ENCODE measurements around the gene UNC5C. TPM values are rescaled to one million over a fixed set of nuclear protein-coding genes. Genes with fewer than 3 reads are reported as not detected.

Gene UNC5C
- total and polyA plus RNA-seq, 2 of the 4 experiments (the other 2 are of a cell fraction): under 0.01 TPM

DNA sequence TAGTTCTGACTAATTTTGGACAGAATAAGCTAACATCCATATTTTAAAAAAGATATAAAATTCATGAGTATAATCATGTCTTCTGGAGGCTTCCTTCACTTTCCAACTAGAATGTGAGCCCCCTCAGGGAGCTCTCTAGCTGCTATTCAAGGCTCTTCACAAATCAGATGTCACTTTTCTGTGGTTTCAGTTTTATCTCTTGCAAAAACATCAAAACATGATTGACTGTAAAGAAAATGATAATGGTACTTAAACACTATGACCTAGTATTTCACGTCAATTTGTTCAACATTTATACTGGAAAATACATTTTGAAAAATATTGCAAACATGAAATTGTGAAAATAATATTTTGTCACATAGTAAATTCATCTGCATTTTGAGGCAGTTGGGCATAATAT, 234.2 kb downstream of the UNC5C start:
- no peak overlapping the region for H2AFZ ChIP-seq (replicated peaks; ENCODE audit: low read length, poor library complexity)
- no peak overlapping the region for H3K56ac ChIP-seq (ENCODE audit: extremely low read depth, insufficient read depth, low read length)
- H4K91ac ChIP-seq (ENCODE audit: insufficient read depth, low read depth, low read length): no peak overlapping the region
- H4K8ac ChIP-seq (ENCODE audit: low read depth in 2 of 2, low read length in 2 of 2): no peak overlapping the region
- no peak overlapping the region for H3K23ac ChIP-seq (ENCODE audit: low read depth, low read length)
- BruUV-seq (replicated peaks): no TSS peak
- H3K14ac ChIP-seq (replicated peaks; ENCODE audit: low read depth, low read length): no peak overlapping the region
- H3K27me3 ChIP-seq (ENCODE audit: control insufficient read depth, insufficient read depth, low read length): no peaks in the 10 kb centered on the region
- ChIA-PET CTCF (no interaction called here), POLR2A (ENCODE audit: unreplicated experiment) (no interaction called here)
- no peaks in the 10 kb centered on the region for H3K9me1 ChIP-seq (ENCODE audit: insufficient read depth, low read length)
- H2BK15ac ChIP-seq (ENCODE audit: low read depth, low read length): no peak overlapping the region
- intact Hi-C loops (cut with micrococcal nuclease) (no loop called here), dilution Hi-C loops (cut with HindIII; ENCODE audit: low sequenced_read_pairs, unreplicated experiment) (no loop called here), in situ Hi-C loops (cut with MboI; ENCODE audit: low sequenced_read_pairs) (no loop called here)
- no CpG with 5 or more reads among the region's 1 CpG for WGBS, 2 experiments (ENCODE audit: extremely low coverage in 2 of 2, insufficient read length in 1 of 2)
- ATAC-seq (ENCODE audit: low read depth): no peak
- H3K9me3 ChIP-seq (ENCODE audit: control insufficient read depth, insufficient read depth, low read length): no peaks in the 10 kb centered on the region
- H3K9ac ChIP-seq (ENCODE audit: low read depth, low read length): no peak overlapping the region
- H2AK5ac ChIP-seq (ENCODE audit: low read depth, low read length): no peak overlapping the region
- no peak overlapping the region for H2BK5ac ChIP-seq (ENCODE audit: low read depth, low read length, poor library complexity, severe bottlenecking)
- TF ChIP-seq CHD1 (IDR thresholded peaks at IDR 0.05; ENCODE audit: low read depth, low read length): no peak
- no peak for TF ChIP-seq USF2 (IDR thresholded peaks at IDR 0.05; ENCODE audit: low read depth, low read length)
- no peak for TF ChIP-seq CEBPB (IDR thresholded peaks at IDR 0.05; ENCODE audit: low read depth, low read length)
- TF ChIP-seq ELK1 (IDR thresholded peaks at IDR 0.05; ENCODE audit: borderline replicate concordance, low read depth, low read length): no peak
- TF ChIP-seq, protein P1, sequence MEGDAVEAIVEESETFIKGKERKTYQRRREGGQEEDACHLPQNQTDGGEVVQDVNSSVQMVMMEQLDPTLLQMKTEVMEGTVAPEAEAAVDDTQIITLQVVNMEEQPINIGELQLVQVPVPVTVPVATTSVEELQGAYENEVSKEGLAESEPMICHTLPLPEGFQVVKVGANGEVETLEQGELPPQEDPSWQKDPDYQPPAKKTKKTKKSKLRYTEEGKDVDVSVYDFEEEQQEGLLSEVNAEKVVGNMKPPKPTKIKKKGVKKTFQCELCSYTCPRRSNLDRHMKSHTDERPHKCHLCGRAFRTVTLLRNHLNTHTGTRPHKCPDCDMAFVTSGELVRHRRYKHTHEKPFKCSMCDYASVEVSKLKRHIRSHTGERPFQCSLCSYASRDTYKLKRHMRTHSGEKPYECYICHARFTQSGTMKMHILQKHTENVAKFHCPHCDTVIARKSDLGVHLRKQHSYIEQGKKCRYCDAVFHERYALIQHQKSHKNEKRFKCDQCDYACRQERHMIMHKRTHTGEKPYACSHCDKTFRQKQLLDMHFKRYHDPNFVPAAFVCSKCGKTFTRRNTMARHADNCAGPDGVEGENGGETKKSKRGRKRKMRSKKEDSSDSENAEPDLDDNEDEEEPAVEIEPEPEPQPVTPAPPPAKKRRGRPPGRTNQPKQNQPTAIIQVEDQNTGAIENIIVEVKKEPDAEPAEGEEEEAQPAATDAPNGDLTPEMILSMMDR (conservative IDR thresholded peaks at IDR 0.05; ENCODE audit: low read depth, low read length): no peak
- TF ChIP-seq RFX5 (IDR thresholded peaks at IDR 0.05; ENCODE audit: low read depth, low read length): no peak
- no peak for DNase-seq
- no peak overlapping the region for H3K18ac ChIP-seq (ENCODE audit: low read depth, low read length)
- H3K4ac ChIP-seq (ENCODE audit: low read depth, low read length): no peak overlapping the region
- H2BK20ac ChIP-seq (ENCODE audit: low read depth, low read length): no peak overlapping the region
- H3K36me3 ChIP-seq (ENCODE audit: control insufficient read depth, insufficient read depth, low read length): no peaks in the 10 kb centered on the region
- H3K4me2 ChIP-seq (ENCODE audit: low read depth, low read length): no peak overlapping the region
- no peak overlapping the region for H2BK120ac ChIP-seq (ENCODE audit: low read depth, low read length)
- H2AK9ac ChIP-seq (replicated peaks; ENCODE audit: low read depth, low read length, poor library complexity): no peak overlapping the region
- H4K20me1 ChIP-seq (ENCODE audit: insufficient read depth, low read length): no peaks in the 10 kb centered on the region
- no peak overlapping the region for H4K5ac ChIP-seq (ENCODE audit: low read depth, low read length)
- H3K4me3 ChIP-seq (ENCODE audit: insufficient read depth, low read depth, low read length): no peak overlapping the region
- no peaks in the 10 kb centered on the region for H3K79me1 ChIP-seq (ENCODE audit: low read depth in 1 of 2, low read length in 2 of 2)
- H3K27ac ChIP-seq (ENCODE audit: insufficient read depth, low read length): no peak overlapping the region
- no peaks in the 10 kb centered on the region for H3K4me1 ChIP-seq (ENCODE audit: control insufficient read depth, insufficient read depth, low read length)
